NCI-H748 (cell line): ENCODE measurements around the gene WDR48.

ENCODE experiments used
- DNase-seq: peaks from one replicate; lab custom pipeline; 2025; ENCODE audit not compliant: unreplicated experiment; lab: John Stamatoyannopoulos, UW

Gene WDR48

DNA sequence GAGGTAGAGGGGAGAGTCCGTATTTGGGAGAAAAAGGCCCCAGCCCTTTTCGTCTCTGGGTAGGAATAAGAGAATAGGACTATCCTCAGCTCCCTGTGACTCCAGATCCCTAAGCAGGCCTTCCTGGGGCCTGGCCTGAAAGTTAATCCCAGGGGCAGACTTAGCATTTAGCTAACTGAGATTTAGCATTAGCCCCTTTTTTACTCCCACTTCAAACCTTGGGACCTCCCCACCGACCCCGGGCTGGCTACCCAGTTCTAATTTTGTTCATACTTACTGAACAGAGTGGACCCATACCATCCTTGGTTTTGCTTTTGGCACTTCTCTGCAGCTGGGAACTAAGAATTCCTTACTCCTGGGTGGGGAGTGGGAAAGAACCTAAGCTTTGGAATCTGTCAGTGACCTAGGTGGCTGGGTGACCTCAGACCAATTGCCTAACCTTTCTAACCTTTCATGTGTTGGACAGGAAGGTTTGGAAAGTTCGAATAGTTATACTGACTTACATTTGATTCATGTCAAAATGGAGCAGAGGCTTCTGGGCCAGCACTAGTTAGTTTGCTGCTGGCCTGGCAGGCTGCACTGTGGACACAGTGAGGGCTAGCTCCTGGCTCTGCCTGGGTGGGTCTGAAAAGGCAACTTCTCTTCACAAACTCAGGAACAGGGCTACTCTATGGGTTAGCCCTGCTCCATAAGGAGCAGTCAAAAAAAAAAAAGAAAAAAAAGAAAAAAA is 67.3 kb downstream of the WDR48 start:
- no peak for DNase-seq

DNA sequence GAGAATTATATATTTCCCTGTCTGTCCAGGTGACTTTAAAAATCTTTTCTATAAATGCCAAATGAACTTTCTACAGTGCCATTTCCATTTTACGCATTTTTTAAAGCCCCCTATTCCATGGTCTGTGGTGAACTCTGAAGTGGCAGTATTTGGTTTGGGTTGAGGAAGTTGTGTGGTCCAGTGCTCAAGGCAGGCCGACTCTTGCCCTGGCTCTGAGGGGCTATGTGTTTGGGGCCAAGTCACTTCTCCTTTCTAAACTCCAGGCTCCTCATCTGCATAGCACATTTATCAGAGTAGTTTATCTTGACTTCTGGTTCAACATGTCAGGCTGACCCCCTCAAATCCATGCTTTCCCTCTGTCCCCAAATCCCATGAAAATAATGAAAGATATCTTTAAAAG is 69.8 kb downstream of the WDR48 start:
- DNase-seq: no peak

DNA sequence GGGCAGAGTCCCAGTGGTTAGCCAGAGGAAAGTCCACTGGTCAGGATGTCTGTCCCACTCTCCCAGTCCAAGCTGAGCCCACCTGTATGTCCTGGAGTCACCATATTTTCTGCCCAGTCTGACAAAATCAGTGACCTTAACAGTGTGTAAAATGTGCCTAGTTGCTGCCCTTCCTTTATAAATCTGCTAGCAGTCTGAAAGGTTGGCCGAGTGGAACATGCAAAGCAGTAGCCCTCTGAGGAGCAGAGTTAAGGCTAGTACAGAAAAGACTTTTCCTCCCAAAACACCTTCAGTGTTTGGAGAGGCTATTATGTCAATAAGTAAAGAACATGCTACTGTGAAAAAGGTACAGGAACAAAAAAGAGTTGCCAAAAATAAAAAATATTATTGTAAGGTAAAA is 71.0 kb downstream of the WDR48 start:
- no peak for DNase-seq

DNA sequence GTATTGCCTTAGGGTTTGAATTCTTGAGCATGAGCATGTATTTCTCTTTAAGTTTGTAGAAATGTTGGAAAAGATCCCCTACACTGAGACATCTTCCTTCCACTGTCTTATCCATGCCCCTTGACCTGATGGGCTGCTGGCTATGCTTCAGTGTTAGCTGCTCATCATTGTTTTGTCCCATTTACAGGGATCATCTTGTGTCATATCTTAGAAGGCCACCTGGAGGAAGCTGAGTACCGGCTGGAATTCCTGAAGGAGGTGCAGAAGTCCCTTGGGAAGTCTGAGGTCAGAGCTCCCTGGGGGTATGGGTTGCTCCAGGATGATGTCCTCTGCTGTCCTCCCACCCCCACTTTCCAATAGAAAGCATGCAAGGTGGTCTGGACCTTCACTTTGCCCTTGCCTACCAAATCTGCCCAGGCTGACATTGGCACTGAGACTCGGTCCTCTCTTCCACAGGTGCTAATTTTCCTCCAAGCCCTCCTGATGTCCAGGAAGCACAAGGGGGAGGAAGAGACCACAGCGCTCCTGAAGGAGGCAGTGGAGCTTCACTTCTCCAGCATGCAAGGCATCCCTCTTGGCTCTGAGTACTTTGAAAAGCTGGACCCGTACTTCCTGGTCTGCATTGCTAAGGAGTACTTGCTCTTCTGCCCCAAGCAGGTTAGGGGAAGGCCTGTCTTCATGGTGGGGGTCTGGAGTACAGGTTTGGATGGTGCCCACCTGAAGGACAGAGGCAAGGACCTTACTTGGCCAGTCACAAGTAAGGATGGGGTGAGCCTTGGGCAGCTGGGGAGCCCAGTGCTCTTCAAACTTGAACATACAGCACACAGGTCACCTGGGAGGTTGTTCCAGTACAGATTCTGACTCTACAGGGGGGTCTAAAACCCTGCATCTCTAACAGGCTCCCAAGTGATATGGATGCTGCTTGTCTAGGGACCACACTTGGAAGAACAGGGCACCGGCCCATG is 73.3 kb downstream of the WDR48 start:
- no peak for DNase-seq

DNA sequence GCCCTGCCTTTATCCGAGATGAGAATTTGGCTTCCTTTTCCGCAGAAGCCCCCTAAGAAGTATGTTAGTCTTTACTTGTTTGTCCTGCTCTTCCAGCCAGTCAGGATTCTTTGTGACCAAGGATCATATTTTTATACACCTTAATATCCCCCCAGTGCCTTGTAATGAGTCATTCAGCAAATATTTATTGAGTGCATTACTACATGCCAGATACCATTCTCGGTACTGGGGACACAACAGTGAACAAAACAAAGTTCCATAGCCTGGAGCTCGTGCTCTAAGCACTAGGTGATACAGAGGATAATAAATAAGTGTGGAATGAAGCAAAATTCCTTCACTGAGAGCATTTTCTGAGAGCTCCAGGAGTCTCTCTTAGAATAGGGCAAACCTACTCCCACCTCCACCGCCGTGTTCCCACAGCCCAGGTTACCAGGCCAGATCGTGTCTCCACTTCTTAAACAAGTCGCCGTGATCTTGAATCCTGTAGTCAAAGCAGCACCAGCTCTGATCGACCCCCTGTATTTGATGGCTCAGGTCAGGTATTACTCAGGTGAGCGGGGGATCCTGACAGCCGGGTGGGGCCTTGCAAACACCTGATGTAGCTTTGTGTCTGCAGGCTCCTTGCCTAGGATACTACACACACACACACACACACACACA is 74.2 kb downstream of the WDR48 start:
- no peak for DNase-seq

DNA sequence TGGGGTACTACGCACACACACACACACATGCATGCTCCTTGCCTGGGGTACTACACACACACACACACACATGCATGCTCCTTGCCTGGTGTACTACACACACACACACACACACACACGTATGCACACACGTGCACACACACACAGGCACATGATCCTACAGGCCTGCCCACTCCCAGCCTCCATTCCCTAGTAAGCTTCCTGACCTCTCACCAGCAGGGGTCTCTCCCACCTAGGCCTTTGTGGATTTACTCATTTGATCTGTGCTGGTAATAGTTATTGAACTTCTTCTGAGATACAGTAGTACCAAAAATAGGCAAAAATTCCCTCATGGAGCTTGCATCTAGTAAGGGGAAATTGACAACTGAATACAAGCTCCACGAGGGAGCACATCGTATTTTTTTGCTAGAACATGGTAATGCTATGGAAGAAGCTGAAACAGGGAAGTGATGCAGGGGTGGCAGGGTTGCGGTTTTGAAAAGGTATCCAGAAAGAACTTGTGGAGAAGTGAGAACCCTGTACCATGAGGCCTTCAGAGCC is 74.8 kb downstream of the WDR48 start:
- no peak for DNase-seq

DNA sequence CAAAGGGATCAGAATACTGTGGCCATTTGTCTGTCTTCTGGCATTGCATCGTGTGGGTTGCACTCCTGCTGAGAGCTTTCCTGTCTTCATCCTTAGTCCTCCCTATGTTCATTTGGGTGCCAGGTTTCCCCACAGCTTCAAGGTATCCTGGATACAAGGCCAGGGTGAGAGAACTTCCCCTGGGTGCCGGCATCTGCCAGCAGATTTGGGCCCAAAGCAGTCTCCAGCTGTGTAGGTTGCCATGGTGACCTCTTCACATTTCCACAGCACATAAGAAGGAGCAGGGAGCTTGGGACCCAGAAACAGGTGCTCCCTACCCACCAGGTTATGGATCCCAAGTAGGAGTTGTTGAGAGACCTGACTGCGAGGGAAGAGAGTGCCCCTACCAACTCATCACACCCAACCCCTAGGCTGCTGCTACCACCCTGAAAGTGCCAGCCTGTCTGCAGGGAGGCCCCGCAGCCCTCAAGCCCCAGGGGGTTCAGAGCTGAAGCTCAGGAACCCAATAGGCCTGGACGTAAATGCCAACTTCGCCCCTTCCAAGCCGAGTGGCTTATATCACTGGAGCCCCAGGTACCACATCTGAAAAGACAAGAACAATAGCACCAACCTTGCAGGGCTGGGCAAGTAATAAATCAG is 75.6 kb downstream of the WDR48 start:
- DNase-seq: no peak

DNA sequence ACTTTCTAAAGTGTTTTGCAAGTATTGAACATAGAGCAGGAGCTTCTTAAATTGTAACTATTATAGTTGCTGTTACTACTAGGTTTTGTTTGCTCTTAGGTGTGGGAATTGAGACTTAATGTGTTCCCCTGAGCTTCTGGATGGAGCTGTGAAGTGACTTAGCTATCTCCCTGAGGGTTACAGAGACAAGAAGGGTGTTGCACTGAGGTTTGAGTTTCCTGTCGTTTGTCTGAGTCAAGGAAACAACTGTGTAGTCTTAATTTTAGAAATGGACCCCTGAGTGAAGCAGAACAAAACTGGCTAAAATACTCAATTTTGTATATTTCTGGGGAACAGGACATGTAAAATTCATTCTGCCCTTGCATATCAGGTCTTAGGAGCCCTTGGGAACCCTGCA is 76.1 kb downstream of the WDR48 start:
- DNase-seq: no peak

DNA sequence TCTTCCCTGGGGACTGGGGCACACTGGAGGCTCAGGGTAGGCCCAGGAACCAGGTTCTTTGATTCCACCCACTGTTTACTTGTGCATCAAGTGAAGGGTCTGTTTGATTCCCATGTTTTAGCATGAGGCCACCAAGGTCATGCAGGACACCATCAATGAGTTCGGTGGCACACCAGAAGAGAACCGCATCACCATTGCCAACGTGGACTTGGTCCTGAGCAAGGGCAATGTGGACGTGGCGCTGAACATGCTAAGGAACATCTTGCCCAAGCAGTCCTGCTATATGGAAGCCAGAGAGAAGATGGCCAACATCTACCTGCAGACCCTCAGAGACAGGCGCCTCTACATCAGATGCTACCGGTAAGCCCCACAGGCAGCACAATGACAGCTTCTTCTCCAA is 77.1 kb downstream of the WDR48 start:
- no peak for DNase-seq

DNA sequence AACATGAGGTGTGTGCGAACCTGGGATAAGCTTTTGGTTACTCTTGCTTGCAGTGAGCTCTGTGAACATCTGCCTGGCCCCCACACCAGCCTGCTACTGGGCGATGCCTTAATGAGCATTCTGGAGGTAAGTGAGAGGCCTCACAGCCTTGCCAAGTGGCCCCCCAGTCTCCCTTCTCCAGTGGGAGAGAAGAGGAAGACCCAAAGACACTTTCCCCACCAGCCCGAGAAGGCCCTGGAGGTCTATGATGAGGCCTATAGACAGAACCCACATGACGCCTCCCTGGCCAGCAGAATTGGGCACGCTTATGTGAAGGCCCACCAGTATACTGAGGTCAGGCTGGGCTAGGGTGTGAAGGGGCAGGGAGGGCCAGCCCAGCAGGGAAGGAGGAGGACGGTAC is 78.2 kb downstream of the WDR48 start:
- DNase-seq: no peak

DNA sequence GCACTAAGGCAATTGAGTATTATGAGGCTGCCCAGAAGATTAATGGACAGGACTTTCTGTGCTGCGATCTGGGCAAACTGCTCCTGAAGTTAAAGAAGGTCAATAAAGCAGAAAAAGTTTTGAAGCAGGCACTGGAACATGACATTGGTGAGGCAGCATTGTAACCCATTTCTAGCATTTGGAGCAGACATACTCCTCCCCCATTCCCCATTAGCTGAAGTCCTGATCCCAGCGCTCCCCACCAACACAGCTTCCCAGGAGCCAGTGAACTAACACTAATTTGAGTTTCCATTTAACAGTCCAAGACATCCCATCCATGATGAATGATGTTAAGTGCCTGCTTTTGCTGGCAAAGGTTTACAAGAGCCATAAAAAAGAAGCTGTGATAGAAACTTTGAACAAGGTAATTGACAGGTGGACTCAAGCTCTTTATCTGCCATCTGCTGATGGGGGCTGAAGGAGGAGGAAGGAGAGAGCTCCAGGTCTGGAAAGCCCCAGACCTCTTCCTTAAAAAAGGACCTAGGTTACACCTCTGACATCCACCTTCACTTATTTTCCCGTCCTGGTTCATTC is 79.0 kb downstream of the WDR48 start:
- DNase-seq: no peak

DNA sequence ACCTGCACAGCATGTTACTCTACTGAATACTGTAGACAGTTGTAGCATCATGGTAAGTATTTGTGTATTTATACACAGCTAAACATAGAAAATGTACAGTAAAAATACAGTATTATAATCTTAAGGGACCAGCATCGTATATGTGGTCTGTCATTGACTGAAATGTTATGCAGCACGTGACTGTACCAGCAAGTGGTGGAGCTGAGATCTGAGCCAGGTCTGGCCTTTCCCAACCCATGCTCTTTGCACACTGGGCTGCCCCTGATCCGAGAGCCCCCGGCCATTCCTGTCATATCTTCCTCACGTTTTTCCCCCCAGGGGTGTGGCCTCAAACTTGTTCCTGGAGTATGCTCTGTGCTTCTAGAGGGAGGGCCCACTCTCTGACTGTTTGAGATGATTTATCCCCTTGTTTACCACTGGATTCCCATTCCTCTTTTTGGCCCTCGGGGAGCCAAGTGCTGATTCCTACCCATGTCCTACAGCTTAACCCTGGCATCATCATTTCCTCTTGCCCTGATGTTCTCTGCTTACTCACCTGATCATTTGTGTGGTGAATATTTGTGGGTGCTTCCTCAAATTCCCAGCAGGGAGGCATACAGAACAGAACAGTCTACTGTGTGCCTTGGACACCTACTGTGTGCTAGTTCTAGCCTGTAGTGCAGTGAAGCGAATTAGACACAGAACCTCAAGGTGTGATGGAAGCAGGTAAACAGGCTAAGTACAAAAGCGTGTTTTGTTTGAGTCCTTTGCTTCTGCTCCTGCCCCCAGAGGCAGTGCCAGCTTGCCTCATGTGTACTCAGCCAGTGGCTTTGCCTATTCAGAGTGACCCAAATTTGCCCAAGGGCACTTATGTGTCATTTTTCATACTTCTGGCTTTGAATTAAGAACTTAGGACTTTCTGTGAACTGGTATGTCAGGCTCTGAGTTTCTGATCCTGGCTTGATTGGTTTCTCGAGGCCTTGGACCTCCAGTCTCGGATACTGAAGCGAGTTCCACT is 80.6 kb downstream of the WDR48 start:
- DNase-seq: no peak

DNA sequence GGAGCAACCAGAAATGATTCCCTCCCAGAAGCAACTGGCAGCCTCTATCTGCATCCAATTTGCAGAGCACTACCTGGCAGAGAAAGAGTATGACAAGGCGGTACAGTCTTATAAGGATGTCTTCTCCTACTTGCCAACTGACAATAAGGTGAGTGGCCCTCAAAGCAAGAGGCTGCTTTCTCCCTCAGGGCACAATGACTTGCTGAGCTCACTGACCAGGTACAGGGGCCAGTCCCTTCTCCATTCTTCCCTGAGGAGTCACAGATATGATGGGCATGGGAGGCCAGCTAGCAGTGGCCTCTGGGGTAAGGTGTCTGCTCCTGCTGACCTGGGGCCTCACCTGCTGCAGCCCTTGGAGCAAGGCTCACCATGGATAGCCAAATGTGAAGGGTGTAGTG is 81.3 kb downstream of the WDR48 start:
- DNase-seq: no peak

DNA sequence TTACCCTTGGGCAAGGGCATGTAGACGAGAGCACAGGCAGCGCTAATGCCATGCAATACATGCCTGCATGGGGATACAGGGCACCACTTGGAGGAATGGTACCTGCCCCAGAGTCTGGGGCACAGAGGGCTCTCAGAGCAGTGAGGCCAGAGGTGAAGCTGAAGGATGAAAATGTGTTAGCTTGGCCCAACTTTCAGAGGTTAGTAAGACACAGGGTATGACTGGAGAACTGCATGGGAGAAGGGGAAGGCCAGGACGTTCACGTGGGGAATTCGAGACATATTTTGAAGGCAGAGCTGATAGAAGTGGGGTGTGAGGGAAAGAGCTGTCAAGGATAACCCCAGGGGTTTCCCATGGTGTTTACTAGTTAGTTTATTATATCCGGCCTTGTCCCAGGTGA is 82.0 kb downstream of the WDR48 start:
- no peak for DNase-seq

DNA sequence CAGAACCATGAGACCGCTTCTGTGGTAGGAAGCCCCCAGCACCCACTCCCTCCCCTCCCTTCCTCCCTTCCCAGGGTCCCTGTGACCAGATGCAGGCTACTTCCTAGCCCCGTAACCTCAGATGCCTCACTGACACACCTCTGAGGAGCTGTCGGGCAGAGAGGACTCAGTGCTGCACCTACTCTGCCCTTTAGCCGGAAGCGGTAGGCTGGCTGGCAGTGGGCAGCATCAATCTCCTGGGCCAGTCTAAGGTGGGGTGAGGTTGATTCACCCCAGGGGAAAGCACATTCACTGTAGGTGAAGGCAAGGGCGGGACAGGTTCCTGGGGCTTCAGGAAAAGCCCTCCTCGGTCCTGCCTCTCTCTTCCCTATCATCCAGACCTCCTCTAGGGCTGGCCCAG is 82.5 kb downstream of the WDR48 start:
- DNase-seq: no peak

DNA sequence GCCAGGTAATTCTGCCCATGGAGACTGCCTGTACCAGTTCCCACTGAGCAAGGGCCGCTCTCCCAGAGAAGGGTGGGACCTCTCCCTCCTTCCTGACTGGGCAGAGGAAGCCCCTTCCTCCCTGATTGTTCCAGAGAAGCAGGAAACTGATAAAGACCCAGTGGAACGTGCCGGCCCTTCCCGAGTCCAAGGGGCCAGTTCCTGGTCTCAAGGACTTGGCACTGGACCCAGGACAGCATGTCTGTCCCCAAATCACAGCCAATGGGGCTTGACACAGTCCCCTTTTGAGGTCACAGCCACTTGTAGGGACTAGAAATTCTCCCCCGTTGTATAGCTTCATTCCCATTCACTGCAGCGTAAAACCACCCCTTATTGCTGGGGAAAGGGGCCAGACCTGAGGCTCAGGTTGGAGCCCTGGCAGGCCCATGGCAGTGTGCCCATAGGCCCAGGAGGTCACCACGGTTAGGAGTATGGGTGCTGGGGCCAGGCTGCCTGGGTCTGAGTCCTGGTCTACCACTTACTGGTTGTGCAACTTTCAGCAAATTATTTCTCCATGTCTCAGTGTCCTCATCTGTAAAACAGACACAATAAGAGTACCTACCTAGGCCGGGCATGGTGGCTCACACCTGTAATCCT is 83.5 kb downstream of the WDR48 start:
- DNase-seq: no peak

DNA sequence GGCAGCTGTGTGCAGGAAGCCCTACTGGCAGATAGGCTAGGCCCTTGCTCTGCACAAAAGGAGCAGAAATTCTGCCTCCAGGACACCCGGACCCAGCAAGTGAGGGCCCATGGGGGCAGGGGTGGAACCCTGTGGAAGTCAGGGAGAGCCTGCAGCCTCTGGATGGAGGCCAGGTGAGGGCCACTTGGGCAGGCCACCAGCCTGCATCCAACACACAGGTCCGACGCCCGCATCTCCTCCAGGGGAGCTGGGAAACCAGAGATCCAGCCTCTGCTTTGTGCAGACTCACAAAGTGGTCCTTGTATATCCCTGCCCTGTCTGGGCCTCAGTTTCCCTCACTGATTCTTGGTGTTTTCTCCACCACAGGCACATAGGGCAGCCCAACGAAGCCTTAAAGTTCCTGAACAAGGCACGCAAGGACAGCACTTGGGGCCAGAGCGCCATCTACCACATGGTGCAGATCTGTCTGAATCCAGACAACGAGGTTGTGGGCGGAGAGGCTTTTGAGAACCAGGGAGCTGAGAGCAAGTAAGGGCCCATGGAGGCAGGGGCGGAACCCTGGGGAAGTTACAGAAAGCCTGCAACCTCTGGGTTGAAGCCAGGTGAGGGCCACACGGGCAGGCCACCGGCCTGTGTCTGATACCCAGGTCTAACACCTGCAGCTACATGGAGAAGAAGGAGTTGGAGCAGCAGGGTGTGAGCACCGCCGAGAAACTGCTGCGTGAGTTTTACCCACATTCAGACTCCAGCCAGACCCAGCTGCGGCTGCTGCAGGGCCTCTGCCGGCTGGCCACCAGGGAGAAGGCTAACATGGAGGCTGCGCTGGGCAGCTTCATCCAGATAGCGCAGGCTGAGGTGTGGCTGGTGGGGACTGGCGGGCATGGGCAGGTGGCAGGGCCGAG is 85.0 kb downstream of the WDR48 start:
- DNase-seq: no peak

DNA sequence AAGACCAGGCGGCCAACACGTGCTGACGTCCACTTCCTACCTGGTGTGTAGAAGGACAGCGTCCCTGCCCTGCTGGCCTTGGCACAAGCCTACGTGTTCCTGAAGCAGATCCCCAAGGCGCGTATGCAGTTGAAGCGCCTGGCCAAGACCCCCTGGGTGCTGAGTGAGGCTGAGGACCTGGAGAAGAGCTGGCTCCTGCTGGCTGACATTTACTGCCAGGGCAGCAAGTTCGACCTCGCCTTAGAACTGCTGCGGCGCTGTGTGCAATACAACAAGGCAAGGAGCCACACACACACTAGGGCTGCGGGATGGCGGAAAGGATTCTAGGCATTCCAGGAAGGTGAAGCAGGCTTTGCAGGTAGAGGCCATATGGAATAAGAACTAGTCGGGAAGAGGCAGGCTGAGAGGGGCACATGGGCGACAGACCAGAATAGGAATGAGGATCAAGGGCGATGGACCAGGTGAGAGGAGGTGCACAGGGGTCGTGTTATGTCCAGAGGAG is 85.7 kb downstream of the WDR48 start:
- DNase-seq: no peak
